Liver (tissue), 3 donors: Measurements from ENCODE around the gene GNG14.

ENCODE experiments used
- ATF3 ChIP-seq: IDR thresholded peaks from 2 replicates; pipeline ENCODE4 v1.6.1; 2016; ENCODE audit warnings: antibody characterized with exemption
- CTCF ChIP-seq: fragments of 150-350 bp; IDR thresholded peaks from 2 replicates; pipeline ENCODE4 v1.5.1; 2017; ENCODE audit warnings: improper control_type of control experiment, low read depth, low read length; ENCODE audit not compliant: missing input control
- FOXA1 ChIP-seq: IDR thresholded peaks from 2 replicates; pipeline ENCODE4 v1.6.1; 2016; ENCODE audit warnings: antibody characterized with exemption
- FOXA2 ChIP-seq: IDR thresholded peaks from 2 replicates; pipeline ENCODE4 v1.6.1; 2016; ENCODE audit warnings: antibody characterized with exemption
- MAX ChIP-seq: IDR thresholded peaks from 2 replicates; pipeline ENCODE4 v1.6.1; 2016; ENCODE audit warnings: antibody characterized with exemption
- RAD21 ChIP-seq, 2 donors: IDR thresholded peaks; 2 replicates each; pipeline ENCODE4 v1.6.1; 2016; ENCODE audit warnings: antibody characterized with exemption in 2 of 2, mild to moderate bottlenecking in 2 of 2
- REST ChIP-seq: IDR thresholded peaks from 2 replicates; pipeline ENCODE4 v1.6.1; 2016; ENCODE audit warnings: antibody characterized with exemption, mild to moderate bottlenecking
- RXRA ChIP-seq, 2 donors: IDR thresholded peaks; 2 replicates each; pipeline ENCODE4 v1.6.1; 2017 to 2018; ENCODE audit warnings: antibody characterized with exemption in 2 of 2, mild to moderate bottlenecking in 1 of 2
- SP1 ChIP-seq: IDR thresholded peaks from 2 replicates; pipeline ENCODE4 v1.6.1; 2018; ENCODE audit warnings: antibody characterized with exemption, mild to moderate bottlenecking
- TAF1 ChIP-seq: conservative IDR thresholded peaks from 2 replicates; pipeline ENCODE4 v1.6.1; 2016; ENCODE audit warnings: antibody characterized with exemption, mild to moderate bottlenecking
- YY1 ChIP-seq: IDR thresholded peaks from 2 replicates; pipeline ENCODE4 v1.6.1; 2016; ENCODE audit warnings: antibody characterized with exemption, mild to moderate bottlenecking
- donor health status: healthy.
- donor health status: healthy.

- TF ChIP-seq CTCF (no peak), YY1 (no peak), RXRA (IDR thresholded peaks at IDR 0.05) (no peak), RAD21 (IDR thresholded peaks at IDR 0.05) (no peak), FOXA1 (no peak), REST (no peak), TAF1 (no peak), ATF3 (no peak), FOXA2 (no peak), MAX (no peak), SP1 (no peak)
Measured at GRCh38 chr19:12668346-12668745, 19.5 kb upstream of the GNG14 start.
